MM.1S (cell line): Measurements from ENCODE around the gene RNF217.
"Not testable (repeated sequence)": the region's sequence is repeated elsewhere in the genome, so short reads cannot be mapped to it uniquely, and the experiment has no call there.

Experiments
- DNase-seq: peaks from one replicate; pipeline ENCODE4 v3.0.0-alpha.2; 2015
- H2AFZ ChIP-seq: fragments of 300-600 bp; sonication (generic); 2 replicates; pipeline ENCODE4 v1.6.0; 2016; ENCODE audit warnings: antibody characterized with exemption, low read length
- H3F3A ChIP-seq: fragments of 300-600 bp; sonication (generic); 2 replicates; pipeline ENCODE4 v1.6.1; 2016; ENCODE audit warnings: mild to moderate bottlenecking, antibody characterized with exemption, low read length, moderate library complexity, mixed read lengths; ENCODE audit not compliant: insufficient read depth
- H3K27ac ChIP-seq: fragments of 300-600 bp; sonication (generic); 2 replicates; pipeline ENCODE4 v1.5.1; 2016; ENCODE audit warnings: mild to moderate bottlenecking, low read length
- H3K27me3 ChIP-seq: fragments of 300-600 bp; sonication (generic); replicated peaks from 2 replicates; pipeline ENCODE4 v1.6.0; 2016; ENCODE audit warnings: low read length; ENCODE audit not compliant: insufficient read depth
- H3K36me3 ChIP-seq: fragments of 300-600 bp; sonication (generic); replicated peaks from 2 replicates; pipeline ENCODE4 v1.6.1; 2016; ENCODE audit warnings: mild to moderate bottlenecking, low read length, mixed read lengths; ENCODE audit not compliant: insufficient read depth
- H3K4me1 ChIP-seq: fragments of 300-600 bp; sonication (generic); 2 replicates; pipeline ENCODE4 v1.6.1; 2016; ENCODE audit warnings: low read length, mixed read lengths
- H3K4me2 ChIP-seq: fragments of 300-600 bp; sonication (generic); 2 replicates; pipeline ENCODE4 v1.6.0; 2016; ENCODE audit warnings: low read depth, low read length
- H3K4me3 ChIP-seq: fragments of 300-600 bp; sonication (generic); 2 replicates; pipeline ENCODE4 v1.5.1; 2016; ENCODE audit warnings: low read length, mixed read lengths
- H3K79me2 ChIP-seq: fragments of 300-600 bp; sonication (generic); 2 replicates; pipeline ENCODE4 v1.6.1; 2016; ENCODE audit warnings: mixed run types, low read length, mixed read lengths
- H3K9ac ChIP-seq: fragments of 300-600 bp; sonication (generic); 2 replicates; pipeline ENCODE4 v1.6.1; 2016; ENCODE audit warnings: low read length, mixed read lengths
- H3K9me2 ChIP-seq: fragments of 300-600 bp; sonication (generic); replicated peaks from 2 replicates; pipeline ENCODE4 v1.6.1; 2016; ENCODE audit warnings: mild to moderate bottlenecking, low read length, mixed read lengths; ENCODE audit not compliant: insufficient read depth
- H3K9me3 ChIP-seq: fragments of 300-600 bp; sonication (generic); replicated peaks from 2 replicates; pipeline ENCODE4 v1.6.1; 2016; ENCODE audit warnings: mild to moderate bottlenecking, low read length, mixed read lengths; ENCODE audit not compliant: insufficient read depth
- H4K20me1 ChIP-seq: fragments of 300-600 bp; sonication (generic); 2 replicates; pipeline ENCODE4 v1.6.1; 2016; ENCODE audit warnings: mild to moderate bottlenecking, low read length, moderate library complexity, mixed read lengths; ENCODE audit not compliant: insufficient read depth
- EZH2 ChIP-seq: fragments of 300-600 bp; sonication (generic); optimal IDR thresholded peaks from 2 replicates; pipeline ENCODE3; 2017; ENCODE audit warnings: low read depth, mild to moderate bottlenecking, antibody characterized with exemption, low read length, mixed read lengths
- EZH2phosphoT487 ChIP-seq: fragments of 300-600 bp; sonication (generic); IDR thresholded peaks from 2 replicates; pipeline ENCODE4 v1.6.1; 2018; ENCODE audit warnings: antibody characterized with exemption, low read length
- TF ChIP-seq, protein P1 (sequence below): fragments of 300-600 bp; sonication (generic); IDR thresholded peaks from 2 replicates; pipeline ENCODE4 v1.5.1; 2016; ENCODE audit warnings: antibody characterized with exemption, low read length, mixed read lengths

The RNF217 gene

DNA sequence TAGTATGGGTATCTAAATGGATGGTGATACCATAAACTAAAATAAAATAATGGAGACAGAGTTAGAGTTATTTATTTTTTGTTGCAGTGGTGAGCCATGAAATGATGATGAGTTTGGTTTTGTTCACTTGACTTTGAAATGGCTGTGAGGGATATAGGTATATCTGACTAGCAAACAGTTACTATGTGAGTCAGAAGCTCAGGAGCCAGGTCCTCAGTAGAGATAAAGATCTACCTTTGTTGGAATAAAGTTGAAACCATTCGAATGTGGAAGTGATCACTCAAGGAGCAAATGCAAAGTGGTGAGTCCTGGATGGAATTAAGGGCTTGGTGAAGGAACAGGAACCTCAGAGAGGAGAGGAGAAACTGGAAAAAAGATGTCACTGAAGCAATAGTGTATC, 105.3 kb downstream of the RNF217 start:
- Histone ChIP-seq H3K4me2 (no peak overlapping the region), H3F3A (no peaks in the 10 kb centered on the region), H2AFZ (no peak overlapping the region), H3K9me3 (no peaks in the 10 kb centered on the region), H3K4me1 (no peaks in the 10 kb centered on the region), H3K9ac (no peak overlapping the region), H3K4me3 (no peak overlapping the region), H4K20me1 (no peaks in the 10 kb centered on the region), H3K9me2 (no peaks in the 10 kb centered on the region), H3K27ac (no peak overlapping the region), H3K36me3 (no peaks in the 10 kb centered on the region), H3K27me3 (no peaks in the 10 kb centered on the region), H3K79me2 (no peaks in the 10 kb centered on the region)
- no peak for DNase-seq
- TF ChIP-seq, protein P1, sequence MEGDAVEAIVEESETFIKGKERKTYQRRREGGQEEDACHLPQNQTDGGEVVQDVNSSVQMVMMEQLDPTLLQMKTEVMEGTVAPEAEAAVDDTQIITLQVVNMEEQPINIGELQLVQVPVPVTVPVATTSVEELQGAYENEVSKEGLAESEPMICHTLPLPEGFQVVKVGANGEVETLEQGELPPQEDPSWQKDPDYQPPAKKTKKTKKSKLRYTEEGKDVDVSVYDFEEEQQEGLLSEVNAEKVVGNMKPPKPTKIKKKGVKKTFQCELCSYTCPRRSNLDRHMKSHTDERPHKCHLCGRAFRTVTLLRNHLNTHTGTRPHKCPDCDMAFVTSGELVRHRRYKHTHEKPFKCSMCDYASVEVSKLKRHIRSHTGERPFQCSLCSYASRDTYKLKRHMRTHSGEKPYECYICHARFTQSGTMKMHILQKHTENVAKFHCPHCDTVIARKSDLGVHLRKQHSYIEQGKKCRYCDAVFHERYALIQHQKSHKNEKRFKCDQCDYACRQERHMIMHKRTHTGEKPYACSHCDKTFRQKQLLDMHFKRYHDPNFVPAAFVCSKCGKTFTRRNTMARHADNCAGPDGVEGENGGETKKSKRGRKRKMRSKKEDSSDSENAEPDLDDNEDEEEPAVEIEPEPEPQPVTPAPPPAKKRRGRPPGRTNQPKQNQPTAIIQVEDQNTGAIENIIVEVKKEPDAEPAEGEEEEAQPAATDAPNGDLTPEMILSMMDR = no peak
- no peak for TF ChIP-seq EZH2
- TF ChIP-seq EZH2phosphoT487 = no peak

DNA sequence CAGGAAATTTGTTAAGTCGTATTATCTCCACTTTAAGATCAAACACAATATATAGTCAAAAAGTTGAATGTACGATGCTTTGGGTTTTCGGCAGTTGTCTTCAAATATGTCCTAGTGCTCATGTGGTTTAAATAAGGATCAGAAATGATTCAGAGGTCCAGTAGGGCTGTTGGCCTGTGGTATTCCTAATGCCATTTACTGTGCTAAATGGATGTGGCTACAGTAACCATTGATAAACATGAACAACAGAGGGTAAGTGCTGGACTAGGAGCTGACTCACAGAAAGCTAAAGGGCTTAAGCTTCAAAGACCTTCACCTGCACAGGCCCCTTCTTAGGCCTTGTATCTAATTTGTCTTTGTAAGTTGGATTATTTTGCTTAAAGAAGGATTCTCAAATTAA, 110.8 kb downstream of the RNF217 start:
- no peaks in the 10 kb centered on the region for H3K4me1 ChIP-seq
- H3K9ac ChIP-seq = no peak overlapping the region
- H3K4me2 ChIP-seq = no peak overlapping the region
- no peaks in the 10 kb centered on the region for H4K20me1 ChIP-seq
- no peaks in the 10 kb centered on the region for H3K9me3 ChIP-seq
- TF ChIP-seq EZH2 = no peak
- TF ChIP-seq, protein P1 = no peak
- no peak for TF ChIP-seq EZH2phosphoT487
- H3F3A ChIP-seq = no peaks in the 10 kb centered on the region
- H3K79me2 ChIP-seq = no peaks in the 10 kb centered on the region
- no peaks in the 10 kb centered on the region for H3K36me3 ChIP-seq
- no peak overlapping the region for H3K4me3 ChIP-seq
- no peaks in the 10 kb centered on the region for H3K9me2 ChIP-seq
- H2AFZ ChIP-seq = no peak overlapping the region
- DNase-seq = no peak
- H3K27me3 ChIP-seq = no peaks in the 10 kb centered on the region
- no peak overlapping the region for H3K27ac ChIP-seq

DNA sequence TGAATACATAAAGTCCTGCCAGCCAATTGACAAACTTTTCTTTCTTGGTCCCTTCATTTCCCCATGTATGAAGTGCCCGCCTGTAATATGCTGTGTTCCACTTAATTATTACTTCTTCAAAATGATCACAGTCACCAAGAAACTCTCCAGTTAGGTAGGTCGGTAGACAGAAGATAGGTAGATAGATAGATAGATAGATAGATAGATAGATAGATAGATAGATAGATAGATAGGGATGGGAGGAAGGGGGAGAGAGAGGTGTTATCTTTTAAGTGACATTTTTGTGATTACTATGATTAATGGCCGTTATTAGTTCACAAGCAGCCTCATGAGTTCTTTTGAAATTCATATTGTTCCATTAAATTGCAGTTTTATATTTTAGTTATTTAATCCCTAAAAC, 111.9 kb downstream of the RNF217 start:
- TF ChIP-seq EZH2 (no peak), EZH2phosphoT487 (no peak)
- TF ChIP-seq, protein P1 = no peak

DNA sequence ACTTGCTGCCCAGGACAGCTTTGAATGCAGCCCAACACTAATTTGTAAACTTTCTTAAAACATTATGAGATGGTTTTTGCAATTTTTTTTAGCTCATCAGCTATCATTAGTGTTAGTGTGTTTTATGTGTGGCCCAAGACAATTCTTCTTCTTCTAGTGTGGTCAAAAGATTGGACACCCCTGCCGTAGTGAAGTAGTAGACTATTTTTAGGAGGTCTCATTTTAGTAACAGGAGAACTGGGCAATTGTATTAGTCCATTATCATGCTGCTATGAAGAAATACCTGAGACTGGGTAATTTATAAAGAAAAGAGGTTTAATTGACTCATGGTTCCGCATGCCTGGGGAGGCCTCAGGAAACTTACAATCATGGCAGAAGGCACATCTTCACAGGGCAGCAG, 112.8 kb downstream of the RNF217 start:
- DNase-seq, H3K36me3 ChIP-seq, H3K27ac ChIP-seq, H3K4me1 ChIP-seq, H3K4me2 ChIP-seq, H2AFZ ChIP-seq, H3K27me3 ChIP-seq, H3K4me3 ChIP-seq, H3K79me2 ChIP-seq, H3K9me2 ChIP-seq, H3K9me3 ChIP-seq, H3K9ac ChIP-seq, H3F3A ChIP-seq, H4K20me1 ChIP-seq: not testable (repeated sequence)

More for the DNA sequence above, 111.9 kb downstream of the RNF217 start:
- no peaks in the 10 kb centered on the region for H3K27me3 ChIP-seq
- H3K4me1 ChIP-seq = no peaks in the 10 kb centered on the region
- no peak overlapping the region for H3K9ac ChIP-seq
- no peaks in the 10 kb centered on the region for H3K9me3 ChIP-seq
- H2AFZ ChIP-seq = no peak overlapping the region
- H3K9me2 ChIP-seq = no peaks in the 10 kb centered on the region
- H3K4me2 ChIP-seq = no peak overlapping the region
- H3K4me3 ChIP-seq = no peak overlapping the region
- H3K36me3 ChIP-seq = no peaks in the 10 kb centered on the region
- no peaks in the 10 kb centered on the region for H3K79me2 ChIP-seq
- H3K27ac ChIP-seq = no peak overlapping the region
- H3F3A ChIP-seq = no peaks in the 10 kb centered on the region
- no peaks in the 10 kb centered on the region for H4K20me1 ChIP-seq
- no peak for DNase-seq
